GM12878 (cell line): ENCODE measurements around the gene TMEM217. TPM values are rescaled to one million over a fixed set of nuclear protein-coding genes. Genes with fewer than 3 reads are reported as not detected.
A peak's percentile ranks its signal among the peaks of the same experiment; 100 is the strongest.

Experiments used
- CEBPZ ChIP-seq: fragments of 150-350 bp; IDR thresholded peaks from 2 replicates; pipeline ENCODE4 v1.6.1; 2016; ENCODE audit warnings: low read depth, low read length
- E2F8 ChIP-seq: fragments of 450-650 bp; IDR thresholded peaks from 2 replicates; pipeline ENCODE4 v1.6.1; 2018; ENCODE audit warnings: mild to moderate bottlenecking, low read depth, moderate library complexity; ENCODE audit not compliant: partially characterized antibody
- FOXK2 ChIP-seq: fragments of 450-650 bp; IDR thresholded peaks from 2 replicates; pipeline ENCODE4 v1.6.1; 2017; ENCODE audit warnings: mild to moderate bottlenecking, moderate library complexity
- HCFC1 ChIP-seq: fragments of 150-350 bp; IDR thresholded peaks from 2 replicates; pipeline ENCODE4 v1.6.1; 2014; ENCODE audit warnings: low read length
- HSF1 ChIP-seq: fragments of 150-350 bp; IDR thresholded peaks from 2 replicates; pipeline ENCODE4 v1.6.1; 2014; ENCODE audit warnings: mild to moderate bottlenecking, low read depth, low read length
- KAT2A ChIP-seq: conservative IDR thresholded peaks from 2 replicates; pipeline ENCODE4 v1.6.1; 2011; ENCODE audit warnings: low read depth, low read length; ENCODE audit not compliant: control insufficient read depth
- MEF2A ChIP-seq: IDR thresholded peaks from 2 replicates; pipeline ENCODE4 v1.6.1; 2011; ENCODE audit warnings: low read depth, mild to moderate bottlenecking, low read length, moderate library complexity; ENCODE audit not compliant: insufficient read depth
- MEF2B ChIP-seq: fragments of 450-650 bp; IDR thresholded peaks from 2 replicates; pipeline ENCODE4 v1.6.1; 2018; ENCODE audit warnings: mild to moderate bottlenecking, moderate library complexity; ENCODE audit not compliant: partially characterized antibody, poor library complexity, severe bottlenecking
- NFYA ChIP-seq: IDR thresholded peaks from 2 replicates; pipeline ENCODE4 v1.6.1; 2011; ENCODE audit warnings: low read depth, mild to moderate bottlenecking, low read length, improper control_type of control experiment, borderline replicate concordance
- RCOR1 ChIP-seq: conservative IDR thresholded peaks from 2 replicates; pipeline ENCODE4 v1.6.1; 2012; ENCODE audit warnings: low read depth, low read length, improper control_type of control experiment
- RELA ChIP-seq: fragments of 450-650 bp; IDR thresholded peaks from 2 replicates; pipeline ENCODE4 v1.8.0; 2014; ENCODE audit warnings: borderline replicate concordance; ENCODE audit not compliant: partially characterized antibody
- RFX5 ChIP-seq: IDR thresholded peaks from 2 replicates; pipeline ENCODE4 v1.6.1; 2011; ENCODE audit warnings: low read depth, low read length, improper control_type of control experiment
- SIN3A ChIP-seq: IDR thresholded peaks from 2 replicates; pipeline ENCODE4 v1.6.1; 2012; ENCODE audit warnings: low read depth, low read length, improper control_type of control experiment
- SIX5 ChIP-seq: IDR thresholded peaks from 2 replicates; pipeline ENCODE4 v1.6.1; 2011; ENCODE audit warnings: mild to moderate bottlenecking, low read depth, low read length, moderate library complexity; ENCODE audit not compliant: severe bottlenecking
- SMAD1 ChIP-seq: fragments of 450-650 bp; IDR thresholded peaks from 2 replicates; pipeline ENCODE4 v1.6.1; 2018; ENCODE audit warnings: mild to moderate bottlenecking, low read depth; ENCODE audit not compliant: partially characterized antibody
- SREBF2 ChIP-seq: IDR thresholded peaks from 2 replicates; pipeline ENCODE4 v1.6.1; 2012; ENCODE audit warnings: mild to moderate bottlenecking, low read length
- TCF7 ChIP-seq: IDR thresholded peaks from 2 replicates; pipeline ENCODE4 v1.6.1; 2014; ENCODE audit warnings: antibody characterized with exemption, borderline replicate concordance
- ZBED1 ChIP-seq: IDR thresholded peaks from 2 replicates; pipeline ENCODE4 v1.6.1; 2016; ENCODE audit warnings: borderline replicate concordance
- polyA plus RNA-seq, 11 experiments: library from polyadenylated mRNA; depleted of rRNA in 4 of 11; unstranded in 6 of 11; stranded (reverse) in 5 of 11; fragments of >200 nt; fragmentation: Nextera tagmentation in 4 of 11; fragmentation: Illumina TruSeq in 1 of 11; extraction: Ambion mirVana in 4 of 11; extraction: Trizol in 1 of 11; gene quantifications; 1 replicate in 1 of 11; 2 replicates in 10 of 11; pipeline versions ENCODE4 v1.2.1 to v1.2.3, GENCODE V29; 2011 to 2016; ENCODE audit warnings: inconsistent platforms in 2 of 11, missing spikeins in 2 of 11, low read depth in 1 of 11
- total RNA-seq, 4 experiments: library from RNA; depleted of rRNA in 3 of 4; stranded (reverse); fragments of >200 nt in 3 of 4; fragmentation: Illumina TruSeq in 1 of 4; extraction: Trizol in 1 of 4; gene quantifications; 2 replicates each; pipeline versions ENCODE4 v1.2.1 to v1.2.3, GENCODE V29; 2013 to 2021
- TF ChIP-seq, protein P1 (sequence below): fragments of 450-650 bp; formaldehyde crosslinking; IDR thresholded peaks from 2 replicates; pipeline ENCODE4 v1.4.0; 2020; ENCODE audit warnings: mild to moderate bottlenecking, moderate library complexity

The TMEM217 gene
- total and polyA plus RNA-seq, 10 of the 15 experiments (the other 5 are each of a cell fraction or from before 2014, with no cell fraction given) = 1.3 to 4.5 (median 2.3) TPM

DNA sequence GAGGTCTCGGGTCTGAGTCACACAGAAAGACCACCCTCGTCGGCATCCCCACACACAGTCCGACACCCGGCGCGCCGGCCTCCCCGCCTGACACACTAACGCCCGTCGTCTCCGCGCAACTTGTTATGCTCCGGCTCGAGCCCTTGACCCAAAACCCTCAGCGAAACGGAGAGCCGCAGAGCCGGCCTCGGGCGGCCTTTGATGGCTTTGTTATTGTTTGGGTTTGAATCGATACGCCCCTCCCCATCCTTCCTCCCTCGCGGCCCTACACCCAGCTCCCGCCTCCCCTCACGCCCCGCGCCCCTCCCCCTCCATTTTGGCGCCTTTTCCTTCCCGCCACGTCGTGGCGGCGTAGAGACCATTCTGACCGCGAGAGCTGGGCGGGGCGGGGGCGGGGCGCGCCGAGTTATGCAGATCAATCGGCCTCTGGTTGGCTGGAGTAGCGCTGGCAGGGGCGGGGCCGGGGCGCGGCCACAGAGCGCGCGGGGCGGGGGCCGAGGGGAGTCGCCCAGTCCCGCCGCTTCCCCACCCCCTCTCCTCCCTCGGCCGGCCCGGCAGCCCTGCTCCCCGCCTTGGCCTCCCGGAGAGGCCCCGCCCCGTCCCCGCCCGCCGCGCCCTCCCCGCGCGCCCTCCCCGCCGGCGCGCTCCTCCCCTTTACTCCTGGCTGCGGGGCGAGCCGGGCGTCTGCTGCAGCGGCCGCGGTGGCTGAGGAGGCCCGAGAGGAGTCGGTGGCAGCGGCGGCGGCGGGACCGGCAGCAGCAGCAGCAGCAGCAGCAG lies 88.3 kb downstream of the TMEM217 start, which contains the start of gene PIM1 (continued):
- no peak for TF ChIP-seq NFYA
- no peak for TF ChIP-seq RELA
- TF ChIP-seq, protein P1, sequence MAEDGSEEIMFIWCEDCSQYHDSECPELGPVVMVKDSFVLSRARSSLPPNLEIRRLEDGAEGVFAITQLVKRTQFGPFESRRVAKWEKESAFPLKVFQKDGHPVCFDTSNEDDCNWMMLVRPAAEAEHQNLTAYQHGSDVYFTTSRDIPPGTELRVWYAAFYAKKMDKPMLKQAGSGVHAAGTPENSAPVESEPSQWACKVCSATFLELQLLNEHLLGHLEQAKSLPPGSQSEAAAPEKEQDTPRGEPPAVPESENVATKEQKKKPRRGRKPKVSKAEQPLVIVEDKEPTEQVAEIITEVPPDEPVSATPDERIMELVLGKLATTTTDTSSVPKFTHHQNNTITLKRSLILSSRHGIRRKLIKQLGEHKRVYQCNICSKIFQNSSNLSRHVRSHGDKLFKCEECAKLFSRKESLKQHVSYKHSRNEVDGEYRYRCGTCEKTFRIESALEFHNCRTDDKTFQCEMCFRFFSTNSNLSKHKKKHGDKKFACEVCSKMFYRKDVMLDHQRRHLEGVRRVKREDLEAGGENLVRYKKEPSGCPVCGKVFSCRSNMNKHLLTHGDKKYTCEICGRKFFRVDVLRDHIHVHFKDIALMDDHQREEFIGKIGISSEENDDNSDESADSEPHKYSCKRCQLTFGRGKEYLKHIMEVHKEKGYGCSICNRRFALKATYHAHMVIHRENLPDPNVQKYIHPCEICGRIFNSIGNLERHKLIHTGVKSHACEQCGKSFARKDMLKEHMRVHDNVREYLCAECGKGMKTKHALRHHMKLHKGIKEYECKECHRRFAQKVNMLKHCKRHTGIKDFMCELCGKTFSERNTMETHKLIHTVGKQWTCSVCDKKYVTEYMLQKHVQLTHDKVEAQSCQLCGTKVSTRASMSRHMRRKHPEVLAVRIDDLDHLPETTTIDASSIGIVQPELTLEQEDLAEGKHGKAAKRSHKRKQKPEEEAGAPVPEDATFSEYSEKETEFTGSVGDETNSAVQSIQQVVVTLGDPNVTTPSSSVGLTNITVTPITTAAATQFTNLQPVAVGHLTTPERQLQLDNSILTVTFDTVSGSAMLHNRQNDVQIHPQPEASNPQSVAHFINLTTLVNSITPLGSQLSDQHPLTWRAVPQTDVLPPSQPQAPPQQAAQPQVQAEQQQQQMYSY (CRISPR knock-in tag) = no peak
- TF ChIP-seq SMAD1 = no peak
- TF ChIP-seq MEF2B = no peak
- no peak for TF ChIP-seq HSF1
- no peak for TF ChIP-seq ZBED1
- no peak for TF ChIP-seq CEBPZ
- TF ChIP-seq KAT2A = no peak
- no peak; the same call in 1 of the 2 replicates for TF ChIP-seq SIN3A
- no peak for TF ChIP-seq FOXK2
- TF ChIP-seq SIX5 = no peak
- no peak for TF ChIP-seq SREBF2
- no peak for TF ChIP-seq MEF2A
- TF ChIP-seq RFX5 = no peak
- TF ChIP-seq TCF7 = no peak
- peak; percentile 97 for TF ChIP-seq E2F8
- no peak for TF ChIP-seq RCOR1
- TF ChIP-seq HCFC1 = no peak
